ENCODE data around the gene TDRD6.

The TDRD6 gene

GRCh38 chr6:46688966-46689335 is 1.3 kb downstream of the TDRD6 start (continued):
- TF ChIP-seq ZNF610 (tag by site-specific recombination; IDR thresholded peaks at IDR 0.05; ENCODE audit: borderline replicate concordance) (no peak), ZBTB7A (tag by site-specific recombination; IDR thresholded peaks at IDR 0.05; ENCODE audit: low read depth) (no peak), PRDM2 (tag by site-specific recombination; IDR thresholded peaks at IDR 0.05; ENCODE audit: borderline replicate concordance) (no peak), ZNF311 (tag by site-specific recombination; IDR thresholded peaks at IDR 0.05; ENCODE audit: borderline replicate concordance) (no peak), AEBP2 (tag by site-specific recombination; IDR thresholded peaks at IDR 0.05; ENCODE audit: borderline replicate concordance) (no peak), ZNF157 (tag by site-specific recombination; IDR thresholded peaks at IDR 0.05) (no peak), ZNF660 (tag by site-specific recombination; IDR thresholded peaks at IDR 0.05) (no peak), ZNF626 (tag by site-specific recombination; IDR thresholded peaks at IDR 0.05) (no peak), ZNF404 (tag by site-specific recombination; IDR thresholded peaks at IDR 0.05) (no peak), ZNF280D (tag by site-specific recombination; IDR thresholded peaks at IDR 0.05) (no peak), BCL11A (tag by site-specific recombination; IDR thresholded peaks at IDR 0.05; ENCODE audit: low read depth) (no peak), ZNF16 (tag by site-specific recombination; IDR thresholded peaks at IDR 0.05; ENCODE audit: low read depth) (no peak)

- no peak overlapping the region for H3K4me3 ChIP-seq (ENCODE audit: low read depth, low read length)
- ChIA-PET POLR2A (no interaction called here), CTCF (no interaction called here)
- H3K27ac ChIP-seq (ENCODE audit: extremely low read depth, low read depth, low read length), result no peak overlapping the region
- no peak for TF ChIP-seq ZNF148 (tag by site-specific recombination; IDR thresholded peaks at IDR 0.05; ENCODE audit: borderline replicate concordance)
- TF ChIP-seq ZNF513 (tag by site-specific recombination; IDR thresholded peaks at IDR 0.05), result no peak
- TF ChIP-seq ZNF843 (tag by site-specific recombination; IDR thresholded peaks at IDR 0.05), result no peak
- TF ChIP-seq PRDM6 (tag by site-specific recombination; IDR thresholded peaks at IDR 0.05), result no peak
- no peaks in the 10 kb centered on the region for H3K4me1 ChIP-seq (ENCODE audit: control insufficient read depth, insufficient read depth, low read length)
- H3K9me3 ChIP-seq (ENCODE audit: control insufficient read depth, insufficient read depth, low read depth, low read length), result no peaks in the 10 kb centered on the region
- no peaks in the 10 kb centered on the region for H3K36me3 ChIP-seq (ENCODE audit: control insufficient read depth in 2 of 2, insufficient read depth in 1 of 2, low read length in 2 of 2)
Measured at GRCh38 chr6:46689657-46690056, 2.0 kb downstream of the TDRD6 start.

Measured in HEK293 (cell line).